Measurements from ENCODE around the gene DPP3.

GRCh38 chr11:66491315-66491935 is 11.2 kb downstream of the DPP3 start:
- no peak for TF ChIP-seq GABPA (IDR thresholded peaks at IDR 0.05; ENCODE audit: low read depth)
- no peak for TF ChIP-seq POLR2AphosphoS5 (IDR thresholded peaks at IDR 0.05; ENCODE audit: low read depth)

All from HL-60 (cell line).